ENCODE measurements around the gene FBN2.

DNA sequence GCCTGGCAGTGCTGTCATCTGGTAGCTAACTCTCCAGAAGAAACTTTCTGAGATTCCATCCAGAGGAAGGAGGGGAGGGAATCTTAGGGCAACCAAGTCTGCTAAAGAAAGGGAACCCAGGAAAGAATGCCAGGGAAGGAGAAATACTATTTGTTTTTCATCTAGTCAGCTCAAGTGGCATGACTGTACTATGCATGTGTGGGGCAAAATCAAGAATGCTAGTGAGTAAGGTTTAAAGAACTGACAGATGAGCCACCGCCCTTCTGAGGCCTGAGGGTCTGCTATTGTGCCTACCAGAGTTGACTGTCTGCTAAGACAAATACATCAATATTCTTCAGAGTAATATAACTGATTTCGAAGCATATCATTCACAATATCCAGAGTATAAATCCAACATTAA, 250.3 kb downstream of the FBN2 start:
- TF ChIP-seq, protein P1, sequence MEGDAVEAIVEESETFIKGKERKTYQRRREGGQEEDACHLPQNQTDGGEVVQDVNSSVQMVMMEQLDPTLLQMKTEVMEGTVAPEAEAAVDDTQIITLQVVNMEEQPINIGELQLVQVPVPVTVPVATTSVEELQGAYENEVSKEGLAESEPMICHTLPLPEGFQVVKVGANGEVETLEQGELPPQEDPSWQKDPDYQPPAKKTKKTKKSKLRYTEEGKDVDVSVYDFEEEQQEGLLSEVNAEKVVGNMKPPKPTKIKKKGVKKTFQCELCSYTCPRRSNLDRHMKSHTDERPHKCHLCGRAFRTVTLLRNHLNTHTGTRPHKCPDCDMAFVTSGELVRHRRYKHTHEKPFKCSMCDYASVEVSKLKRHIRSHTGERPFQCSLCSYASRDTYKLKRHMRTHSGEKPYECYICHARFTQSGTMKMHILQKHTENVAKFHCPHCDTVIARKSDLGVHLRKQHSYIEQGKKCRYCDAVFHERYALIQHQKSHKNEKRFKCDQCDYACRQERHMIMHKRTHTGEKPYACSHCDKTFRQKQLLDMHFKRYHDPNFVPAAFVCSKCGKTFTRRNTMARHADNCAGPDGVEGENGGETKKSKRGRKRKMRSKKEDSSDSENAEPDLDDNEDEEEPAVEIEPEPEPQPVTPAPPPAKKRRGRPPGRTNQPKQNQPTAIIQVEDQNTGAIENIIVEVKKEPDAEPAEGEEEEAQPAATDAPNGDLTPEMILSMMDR (IDR thresholded peaks at IDR 0.05), result no peak
- TF ChIP-seq POLR2A (IDR thresholded peaks at IDR 0.05), result no peak
